Measurements from ENCODE around the gene TSPAN14. TPM values are rescaled to one million over a fixed set of nuclear protein-coding genes. Genes with fewer than 3 reads are reported as not detected.

TSPAN14 gene
- total RNA-seq, 4 donors from 2014 or later: 37.1 to 110 (median 66.1) TPM

DNA sequence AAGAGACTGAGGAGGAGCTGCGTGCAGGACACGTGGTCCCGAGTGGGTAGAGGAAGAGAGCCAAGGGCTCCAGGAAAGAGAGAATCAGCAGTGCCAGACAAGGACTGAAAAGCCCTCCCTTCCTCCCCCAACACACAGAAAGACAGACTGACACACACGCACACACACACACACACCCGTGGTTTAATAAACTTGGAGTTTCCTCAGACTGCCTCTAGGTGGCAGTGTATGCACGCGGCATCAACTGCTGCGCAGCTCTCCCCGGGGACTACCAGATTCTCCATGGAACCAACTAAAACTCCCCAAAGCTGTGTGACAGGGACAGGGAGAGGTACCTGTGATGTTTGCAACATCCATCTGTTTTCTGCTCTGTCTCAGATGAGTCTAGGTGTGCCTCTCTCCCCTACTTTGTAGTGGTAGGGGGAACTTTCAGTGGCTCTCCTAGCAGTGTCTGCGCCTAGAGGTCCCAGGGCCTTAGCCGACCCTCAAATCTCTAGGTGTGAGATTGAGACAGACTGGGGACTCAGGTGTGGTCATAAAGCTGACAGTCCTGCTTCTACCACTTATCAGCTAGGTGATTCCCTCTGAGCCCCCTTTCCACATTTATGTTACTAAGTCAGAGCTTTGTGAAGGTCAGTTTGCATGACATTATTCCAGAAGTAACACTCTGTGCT, 9.3 kb upstream of the TSPAN14 start:
- intact Hi-C loops (cut with DNase I; ENCODE audit: low total_unique reads): no loop called here
- H3K27ac ChIP-seq: no peak overlapping the region
- no peaks in the 10 kb centered on the region for H3K36me3 ChIP-seq
- no peaks in the 10 kb centered on the region for H3K9me3 ChIP-seq
- H3K27me3 ChIP-seq: no peaks in the 10 kb centered on the region
- H3K4me1 ChIP-seq: no peaks in the 10 kb centered on the region
- TF ChIP-seq POLR2A (IDR thresholded peaks at IDR 0.05): no peak
- TF ChIP-seq, protein P1, sequence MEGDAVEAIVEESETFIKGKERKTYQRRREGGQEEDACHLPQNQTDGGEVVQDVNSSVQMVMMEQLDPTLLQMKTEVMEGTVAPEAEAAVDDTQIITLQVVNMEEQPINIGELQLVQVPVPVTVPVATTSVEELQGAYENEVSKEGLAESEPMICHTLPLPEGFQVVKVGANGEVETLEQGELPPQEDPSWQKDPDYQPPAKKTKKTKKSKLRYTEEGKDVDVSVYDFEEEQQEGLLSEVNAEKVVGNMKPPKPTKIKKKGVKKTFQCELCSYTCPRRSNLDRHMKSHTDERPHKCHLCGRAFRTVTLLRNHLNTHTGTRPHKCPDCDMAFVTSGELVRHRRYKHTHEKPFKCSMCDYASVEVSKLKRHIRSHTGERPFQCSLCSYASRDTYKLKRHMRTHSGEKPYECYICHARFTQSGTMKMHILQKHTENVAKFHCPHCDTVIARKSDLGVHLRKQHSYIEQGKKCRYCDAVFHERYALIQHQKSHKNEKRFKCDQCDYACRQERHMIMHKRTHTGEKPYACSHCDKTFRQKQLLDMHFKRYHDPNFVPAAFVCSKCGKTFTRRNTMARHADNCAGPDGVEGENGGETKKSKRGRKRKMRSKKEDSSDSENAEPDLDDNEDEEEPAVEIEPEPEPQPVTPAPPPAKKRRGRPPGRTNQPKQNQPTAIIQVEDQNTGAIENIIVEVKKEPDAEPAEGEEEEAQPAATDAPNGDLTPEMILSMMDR (IDR thresholded peaks at IDR 0.05): peak; percentile 35 to 61 (median 50)
- no peak overlapping the region for H3K4me3 ChIP-seq
- peak; percentile 52 to 68 for DNase-seq

DNA sequence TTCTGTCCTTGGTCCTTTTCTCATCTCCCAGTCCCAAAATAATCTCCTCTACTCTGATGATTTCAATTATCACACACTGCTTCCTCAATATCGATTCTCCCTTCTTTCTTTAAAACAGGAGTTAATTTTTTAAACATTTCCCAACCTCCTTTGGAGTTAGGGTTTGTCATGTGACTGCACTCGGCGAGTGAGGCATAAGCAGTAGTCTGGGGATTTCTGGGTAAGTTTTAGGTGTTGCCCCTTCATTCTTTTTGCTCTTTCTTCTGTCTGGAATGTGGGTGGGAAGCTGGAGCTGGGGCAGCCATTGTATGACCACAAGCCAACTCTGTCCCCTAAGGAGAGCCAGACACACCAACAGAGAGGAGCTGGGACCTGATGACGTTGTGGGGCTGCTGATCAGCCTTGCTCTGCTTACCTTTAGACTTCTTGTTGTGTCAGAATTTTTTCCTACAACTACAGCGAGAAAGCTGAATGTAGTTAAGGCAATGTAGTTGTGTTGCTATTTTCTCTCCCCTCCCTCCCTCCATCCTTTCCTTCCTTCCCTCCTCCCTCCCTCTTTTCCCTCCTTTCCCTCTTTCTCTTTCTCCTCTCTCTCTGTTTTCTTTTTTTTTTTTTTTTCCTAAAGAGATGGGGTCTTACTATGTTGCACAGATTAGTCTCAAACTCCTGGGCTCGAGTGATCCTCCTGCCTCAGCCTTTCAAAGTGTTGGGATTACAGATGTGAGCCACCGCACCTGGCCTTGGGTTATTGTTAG, 6.5 kb upstream of the TSPAN14 start:
- H3K4me1 ChIP-seq: no peaks in the 10 kb centered on the region
- no peaks in the 10 kb centered on the region for H3K36me3 ChIP-seq
- TF ChIP-seq POLR2A (IDR thresholded peaks at IDR 0.05): no peak
- TF ChIP-seq, protein P1 (IDR thresholded peaks at IDR 0.05): no peak
- H3K27ac ChIP-seq: no peak overlapping the region
- H3K27me3 ChIP-seq: no peaks in the 10 kb centered on the region
- no peak for DNase-seq
- H3K9me3 ChIP-seq: no peaks in the 10 kb centered on the region
- intact Hi-C loops (cut with DNase I; ENCODE audit: low total_unique reads): no loop called here
- H3K4me3 ChIP-seq: no peak overlapping the region

GRCh38 chr10:80448209-80448942, 5.7 kb upstream of the TSPAN14 start:
- intact Hi-C loops (cut with DNase I; ENCODE audit: low total_unique reads): no loop called here
- Histone ChIP-seq H3K4me1 (peaks cover 0 to 4% of the 10 kb centered on the region in 2 donors), H3K4me3 (no peak overlapping the region), H3K36me3 (no peaks in the 10 kb centered on the region), H3K27me3 (no peaks in the 10 kb centered on the region), H3K27ac (no peak overlapping the region), H3K9me3 (no peaks in the 10 kb centered on the region)
- TF ChIP-seq POLR2A (IDR thresholded peaks at IDR 0.05): no peak
- TF ChIP-seq, protein P1 (IDR thresholded peaks at IDR 0.05): no peak
- DNase-seq: no peak

DNA sequence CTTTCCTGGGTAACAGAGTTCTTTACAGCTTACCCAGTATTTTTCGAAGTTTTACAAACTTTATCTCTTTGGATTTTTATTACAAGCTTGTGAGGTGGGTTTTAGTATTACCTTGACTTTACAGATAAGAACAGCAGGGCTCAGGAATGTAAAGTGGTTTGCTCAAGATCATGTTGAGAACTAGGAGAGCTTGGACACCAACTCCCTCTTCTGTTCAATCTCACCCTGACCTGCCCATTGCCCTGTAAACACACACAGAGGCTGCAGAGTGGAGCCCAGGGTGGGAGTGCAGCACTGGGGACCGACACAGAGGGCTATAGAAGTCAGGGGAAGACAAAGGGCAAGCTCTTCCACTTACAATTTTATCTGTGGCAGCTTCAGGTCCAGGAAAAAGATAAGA, 4.6 kb upstream of the TSPAN14 start:
- Histone ChIP-seq H3K4me3 (no peak overlapping the region), H3K9me3 (no peaks in the 10 kb centered on the region), H3K27ac (no peak overlapping the region), H3K36me3 (no peaks in the 10 kb centered on the region), H3K27me3 (no peaks in the 10 kb centered on the region), H3K4me1 (peaks cover 0 to 4% of the 10 kb centered on the region in 2 donors)
- no peak for TF ChIP-seq POLR2A (IDR thresholded peaks at IDR 0.05)
- TF ChIP-seq, protein P1 (IDR thresholded peaks at IDR 0.05): no peak
- intact Hi-C loops (cut with DNase I; ENCODE audit: low total_unique reads): no loop called here
- DNase-seq: no peak

DNA sequence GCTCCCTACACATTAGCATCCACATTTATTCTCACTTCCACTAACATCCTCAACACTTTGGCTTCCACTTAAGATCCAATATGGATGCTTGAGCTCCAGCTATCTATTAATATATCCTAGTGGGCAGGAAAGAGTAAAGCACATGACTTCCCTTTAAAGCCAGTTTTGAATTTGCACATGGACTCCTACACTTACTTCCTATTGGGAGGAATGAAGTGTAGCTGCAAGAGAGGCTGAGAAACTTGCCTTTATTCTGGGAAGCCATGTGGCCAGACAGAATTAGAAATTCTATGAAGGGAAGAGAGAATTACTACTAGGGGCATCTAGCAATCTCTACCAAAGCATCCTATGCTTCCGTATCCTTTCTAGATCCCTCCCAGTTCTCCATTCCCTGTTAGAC, 3.0 kb upstream of the TSPAN14 start:
- H3K4me3 ChIP-seq: no peak overlapping the region
- no peak overlapping the region for H3K27ac ChIP-seq
- DNase-seq: no peak
- peaks cover 0 to 12% of the 10 kb centered on the region in 2 donors for H3K4me1 ChIP-seq
- no peaks in the 10 kb centered on the region for H3K36me3 ChIP-seq
- TF ChIP-seq, protein P1 (IDR thresholded peaks at IDR 0.05): no peak
- no peak for TF ChIP-seq POLR2A (IDR thresholded peaks at IDR 0.05)
- intact Hi-C loops (cut with DNase I; ENCODE audit: low total_unique reads): no loop called here
- no peaks in the 10 kb centered on the region for H3K27me3 ChIP-seq
- no peaks in the 10 kb centered on the region for H3K9me3 ChIP-seq
